GM18502 (cell line): Measurements from ENCODE around the gene STK26.
"Not testable (repeated sequence)": the region's sequence is repeated elsewhere in the genome, so short reads cannot be mapped to it uniquely, and the experiment has no call there.

Experiments used
- ATAC-seq: cut with Tn5 transposase; IDR thresholded peaks from one replicate; pipeline ENCODE4 v1.9.1; 2021; ENCODE audit warnings: mild to moderate bottlenecking; ENCODE audit not compliant: unreplicated experiment, poor library complexity

The STK26 gene

DNA sequence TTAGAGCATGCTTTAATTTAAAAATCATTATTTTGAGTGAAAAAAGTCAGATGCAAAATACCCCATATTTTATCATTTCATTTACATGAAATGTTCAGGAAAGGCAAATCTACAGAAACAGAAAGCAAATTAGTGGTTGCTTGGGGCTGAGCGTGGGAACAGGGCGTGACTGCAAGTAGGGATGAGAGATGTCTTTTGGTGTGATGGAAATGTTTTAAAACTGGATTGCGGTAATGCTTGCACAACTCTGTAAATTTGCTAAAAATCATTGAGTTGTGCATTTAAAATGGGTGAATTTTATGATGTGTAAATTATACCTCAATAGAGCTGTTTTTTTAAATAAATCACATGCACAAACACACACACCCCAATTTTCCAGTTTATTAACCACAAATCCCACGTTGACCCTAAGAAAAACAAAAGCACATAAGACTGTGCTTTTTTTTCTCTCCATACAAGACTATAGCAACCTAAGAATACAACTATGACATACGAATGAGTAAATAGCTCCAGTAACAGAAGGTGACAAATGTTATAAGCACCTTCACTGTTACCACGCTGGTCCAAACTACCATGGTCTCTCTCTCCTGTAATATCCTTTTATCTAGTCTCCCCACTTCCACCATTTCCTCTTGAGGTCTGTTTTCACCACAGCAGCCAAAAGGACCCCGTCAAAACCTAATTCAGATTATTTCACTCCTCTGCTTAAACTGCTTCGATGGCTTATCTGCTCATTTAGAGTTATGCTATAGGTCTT lies 67.5 kb downstream of the STK26 start:
- no peak for ATAC-seq

- ATAC-seq = peak; percentile 95
These were observed 69.5 kb downstream of the STK26 start for GRCh38 chrX:132092439-132093065.

GRCh38 chrX:132093239-132093860 lies 70.2 kb downstream of the STK26 start:
- ATAC-seq = no peak

- ATAC-seq = no peak
These were observed 71.1 kb downstream of the STK26 start for GRCh38 chrX:132094164-132094563.

DNA sequence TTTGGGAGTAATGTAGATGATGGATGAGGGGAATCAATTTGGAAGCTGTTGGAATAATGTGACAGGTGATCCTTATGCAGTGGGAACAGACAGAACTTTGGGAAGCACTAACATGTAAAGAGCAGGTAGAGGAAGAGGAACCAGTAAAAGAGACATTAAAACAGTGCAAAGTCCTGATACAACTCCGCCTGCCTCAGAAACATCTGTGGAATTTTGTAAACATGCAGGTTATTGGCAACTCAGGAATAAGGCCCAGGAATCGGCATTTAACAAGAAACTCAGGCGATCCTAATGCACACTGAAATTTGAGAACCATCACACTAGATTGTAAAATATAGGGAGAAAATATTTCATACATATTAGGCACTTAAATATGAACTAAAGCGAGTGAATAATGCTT lies 75.6 kb downstream of the STK26 start:
- not testable (repeated sequence) for ATAC-seq

GRCh38 chrX:132101206-132101605 lies 78.1 kb downstream of the STK26 start:
- no peak for ATAC-seq

DNA sequence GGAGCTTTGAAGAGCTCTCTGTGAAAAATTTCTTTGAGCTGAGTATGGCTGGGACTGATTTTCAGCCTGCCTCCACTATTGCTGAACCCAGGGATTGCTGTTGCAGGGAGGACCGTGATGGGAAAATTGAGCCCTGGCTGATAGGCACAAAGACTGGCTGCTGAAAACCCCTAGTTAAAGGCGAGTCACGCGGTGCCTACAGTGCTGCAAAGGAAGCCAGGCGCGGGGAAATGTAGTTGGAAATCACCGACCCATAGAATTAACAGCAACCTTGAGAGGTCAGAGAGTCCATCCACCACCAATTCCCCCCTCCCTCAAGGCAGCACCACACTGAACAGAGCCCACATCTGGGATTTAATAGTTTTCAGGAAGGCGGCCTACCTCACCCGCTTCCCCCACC lies 78.7 kb downstream of the STK26 start:
- ATAC-seq = no peak

DNA sequence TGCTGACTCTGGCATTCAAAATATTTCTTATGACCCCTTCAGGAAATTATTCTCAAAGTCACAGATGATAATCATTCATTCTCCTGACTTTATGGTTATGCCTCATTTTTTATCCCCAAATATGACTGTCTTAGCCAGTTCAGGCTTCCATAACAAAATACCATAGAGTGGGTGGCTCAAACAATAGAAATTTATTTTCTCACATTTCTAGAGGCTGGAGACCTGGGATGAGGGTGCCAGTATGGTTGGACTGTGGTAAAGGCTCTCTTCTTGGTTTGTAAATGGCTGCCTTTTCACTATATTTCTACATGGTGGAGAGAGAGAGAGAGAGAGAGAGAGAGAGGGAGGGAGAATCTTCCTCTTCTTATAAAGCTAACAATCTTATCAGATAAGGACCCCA lies 84.2 kb downstream of the STK26 start:
- ATAC-seq = no peak

GRCh38 chrX:132114607-132115006 lies 91.5 kb downstream of the STK26 start:
- ATAC-seq = no peak

GRCh38 chrX:132115792-132116191 lies 92.7 kb downstream of the STK26 start:
- ATAC-seq = no peak

- no peak for ATAC-seq
These were observed 95.3 kb downstream of the STK26 start for GRCh38 chrX:132118358-132118757.

- ATAC-seq = no peak
These were observed 96.2 kb downstream of the STK26 start for GRCh38 chrX:132119283-132119682.

GRCh38 chrX:132119821-132120515 lies 96.9 kb downstream of the STK26 start:
- ATAC-seq = no peak

- no peak for ATAC-seq
These were observed 97.8 kb downstream of the STK26 start for GRCh38 chrX:132120913-132121312.
